ENCODE measurements around the gene STAP1.
"Not testable (repeated sequence)": the region's sequence is repeated elsewhere in the genome, so short reads cannot be mapped to it uniquely, and the experiment has no call there.

STAP1 gene

DNA sequence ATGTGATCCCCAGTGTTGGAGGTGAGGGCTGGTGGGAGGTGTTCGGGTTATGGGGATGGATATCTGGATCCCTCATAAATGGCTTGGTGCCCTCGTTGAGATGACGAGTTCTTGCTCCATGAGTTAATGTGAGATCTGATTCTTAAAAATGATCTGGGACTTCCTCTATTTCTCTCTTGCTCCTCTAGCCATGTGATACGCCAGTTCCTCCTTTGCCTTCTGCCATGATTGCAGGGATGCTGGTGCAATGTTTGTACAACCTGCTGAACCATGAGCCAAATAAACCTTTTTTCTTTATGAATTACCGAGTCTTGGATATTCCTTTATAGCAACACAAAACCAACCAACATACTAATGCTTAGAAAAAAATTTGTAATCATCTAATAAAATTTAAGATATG is 56.6 kb downstream of the STAP1 start:
- in situ Hi-C loops (cut with MboI; ENCODE audit: low sequenced_read_pairs), result no loop called here

DNA sequence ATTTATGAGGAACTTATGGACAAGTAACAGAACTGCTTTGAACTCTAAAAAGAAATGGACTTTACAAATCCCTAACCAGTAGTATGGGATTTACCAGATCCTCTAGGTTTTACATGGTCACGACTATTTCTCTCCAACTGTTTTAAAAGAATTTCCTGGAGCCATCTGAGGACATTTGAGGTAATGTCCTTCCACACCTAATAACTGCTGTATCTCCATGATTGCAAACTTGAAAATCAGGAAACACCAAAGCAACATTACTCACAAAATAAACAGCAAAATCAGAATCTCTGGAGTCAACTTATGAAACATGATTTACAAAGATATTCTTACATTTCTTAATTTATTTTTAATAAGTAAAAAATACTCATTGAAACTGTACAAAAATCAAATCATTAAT is 58.0 kb downstream of the STAP1 start:
- in situ Hi-C loops (cut with MboI; ENCODE audit: low sequenced_read_pairs), result no loop called here

DNA sequence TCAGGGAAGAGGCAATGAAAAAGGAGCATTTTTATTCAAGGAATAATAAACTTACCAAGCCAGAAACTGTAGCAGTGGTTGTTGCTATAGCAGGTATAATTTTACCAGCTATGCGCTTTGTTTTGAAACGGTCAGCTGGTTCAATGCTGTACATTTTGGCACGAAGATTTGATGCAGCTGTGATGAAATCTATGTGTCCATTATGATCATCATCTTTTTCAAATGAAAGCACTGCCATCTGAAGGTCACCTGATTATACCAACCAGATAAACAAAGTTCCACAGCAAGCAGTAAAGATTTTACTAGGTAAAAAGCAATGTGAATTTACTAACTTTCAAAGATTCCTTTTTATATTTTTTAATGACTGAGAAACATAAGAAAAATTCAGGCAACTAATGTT is 66.4 kb downstream of the STAP1 start:
- in situ Hi-C loops (cut with MboI; ENCODE audit: low sequenced_read_pairs), result no loop called here

GRCh38 chr4:67632492-67632891 is 74.0 kb downstream of the STAP1 start:
- in situ Hi-C loops (cut with MboI; ENCODE audit: low sequenced_read_pairs), result no loop called here

DNA sequence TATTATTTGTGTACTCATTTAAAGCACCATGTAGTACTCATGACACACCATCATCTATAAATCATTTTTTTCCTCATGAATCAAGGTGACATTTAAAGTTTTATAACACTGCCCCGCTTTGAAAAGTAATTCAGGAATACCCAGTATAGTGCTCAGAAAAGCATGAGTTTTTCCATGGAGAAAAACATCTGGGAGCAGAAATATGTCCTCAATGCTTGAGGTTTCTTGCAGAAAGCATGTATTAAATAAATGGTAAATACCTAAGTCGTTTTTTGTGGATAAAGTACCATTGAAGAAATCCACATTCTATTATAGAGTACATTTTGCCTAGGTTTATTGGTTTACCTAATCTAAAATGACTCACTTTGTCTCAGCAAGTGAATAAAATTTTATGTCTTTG is 76.2 kb downstream of the STAP1 start:
- in situ Hi-C loops (cut with MboI; ENCODE audit: low sequenced_read_pairs), result no loop called here

DNA sequence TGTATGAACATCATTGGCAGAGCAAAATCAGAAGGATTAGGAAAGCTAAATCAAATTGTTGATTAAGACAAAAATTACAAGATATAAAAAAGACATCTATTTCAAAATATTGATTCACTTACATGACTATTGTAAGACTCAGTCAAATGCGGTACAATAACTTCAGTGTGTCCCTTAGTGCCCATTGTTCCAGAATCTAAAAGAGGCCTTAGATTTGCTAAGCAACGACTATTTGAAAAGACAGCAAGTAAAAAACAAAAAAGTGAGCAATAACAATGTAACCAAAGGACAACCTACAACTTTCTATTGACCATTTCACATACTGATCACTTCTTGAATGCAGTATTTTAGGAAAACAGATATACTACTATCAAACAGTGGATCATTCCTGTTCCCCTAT is 76.8 kb downstream of the STAP1 start:
- in situ Hi-C loops (cut with MboI; ENCODE audit: low sequenced_read_pairs), result no loop called here

DNA sequence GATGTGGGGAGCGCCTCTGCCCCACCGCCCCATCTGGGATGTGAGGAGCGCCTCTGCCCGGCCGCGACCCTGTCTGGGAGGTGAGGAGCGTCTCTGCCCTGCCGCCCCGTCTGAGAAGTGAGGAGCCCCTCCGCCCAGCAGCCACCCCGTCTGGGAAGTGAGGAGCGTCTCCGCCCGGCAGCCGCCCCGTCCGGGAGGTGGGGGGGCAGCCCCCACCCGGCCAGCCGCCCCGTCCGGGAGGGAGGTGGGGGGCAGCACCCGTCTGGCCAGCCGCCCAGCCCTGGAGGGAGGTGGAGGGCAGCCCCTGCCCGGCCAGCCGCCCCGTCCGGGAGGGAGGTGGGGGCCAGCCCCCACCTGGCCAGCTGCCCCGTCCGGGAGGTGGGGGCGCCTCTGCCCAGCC is 78.5 kb downstream of the STAP1 start:
- in situ Hi-C loops (cut with MboI; ENCODE audit: low sequenced_read_pairs), result not testable (repeated sequence)

GRCh38 chr4:67638136-67638535 is 79.6 kb downstream of the STAP1 start:
- in situ Hi-C loops (cut with MboI; ENCODE audit: low sequenced_read_pairs), result no loop called here

- in situ Hi-C loops (cut with MboI; ENCODE audit: low sequenced_read_pairs), result no loop called here
Measured at GRCh38 chr4:67651536-67651935, 93.0 kb downstream of the STAP1 start.

All from hTERT RPE-1 (cell line).